ENCODE data around the gene TTC9B. TPM values are rescaled to one million over a fixed set of nuclear protein-coding genes. Genes with fewer than 3 reads are reported as not detected.

The TTC9B gene
- total and polyA plus RNA-seq, 7 donors: 0.06 TPM; not detected in 6

- peaks cover 0 to 48% of the 10 kb centered on the region in 2 donors for H3K36me3 ChIP-seq (ENCODE audit: insufficient read depth in 1 of 2, low read depth in 1 of 2)
- ATAC-seq (no peak), DNase-seq (no peak)
- H3K4me3 ChIP-seq: no peak overlapping the region
- no peaks in the 10 kb centered on the region for H3K4me1 ChIP-seq
- intact Hi-C loops (cut with DNase I): no loop called here
- H3K27ac ChIP-seq: no peak overlapping the region
- 94 to 96% (median 96%) methylated on average over 29 of the region's 29 CpGs for WGBS, 3 donors
- no peak for TF ChIP-seq CTCF (IDR thresholded peaks at IDR 0.05)
- H3K27me3 ChIP-seq (ENCODE audit: insufficient read depth in 3 of 3, low read length in 2 of 3): no peaks in the 10 kb centered on the region
- H3K9me3 ChIP-seq: no peaks in the 10 kb centered on the region
Observed at GRCh38 chr19:40198272-40198990, 19.8 kb downstream of the TTC9B start.

GRCh38 chr19:40193587-40193849, 24.7 kb downstream of the TTC9B start:
- WGBS, 3 donors: 78 to 80% (median 80%) methylated on average over 3 of the region's 3 CpGs
- Histone ChIP-seq H3K27ac (no peak overlapping the region), H3K27me3 (ENCODE audit: insufficient read depth in 3 of 3, low read length in 2 of 3) (no peaks in the 10 kb centered on the region), H3K36me3 (ENCODE audit: insufficient read depth in 1 of 2, low read depth in 1 of 2) (peaks cover 0 to 7% of the 10 kb centered on the region in 2 donors), H3K4me1 (peaks cover 21% of the 10 kb centered on the region), H3K4me3 (peak overlapping the region; percentile 11), H3K9me3 (no peaks in the 10 kb centered on the region)
- intact Hi-C loops (cut with DNase I): no loop called here
- TF ChIP-seq CTCF (IDR thresholded peaks at IDR 0.05): no peak
- ATAC-seq (no peak), DNase-seq (no peak)

GRCh38 chr19:40192758-40193586, 25.2 kb downstream of the TTC9B start:
- DNase-seq (no peak), ATAC-seq (no peak)
- Histone ChIP-seq H3K27me3 (ENCODE audit: insufficient read depth in 3 of 3, low read length in 2 of 3) (no peaks in the 10 kb centered on the region), H3K9me3 (no peaks in the 10 kb centered on the region), H3K27ac (no peak overlapping the region), H3K4me3 (peak overlapping the region; percentile 100), H3K36me3 (ENCODE audit: insufficient read depth in 1 of 2, low read depth in 1 of 2) (peaks cover 0 to 2% of the 10 kb centered on the region in 2 donors), H3K4me1 (peaks cover 21% of the 10 kb centered on the region)
- no peak for TF ChIP-seq CTCF (IDR thresholded peaks at IDR 0.05)
- WGBS, 3 donors: 71 to 76% (median 73%) methylated on average over 5 of the region's 5 CpGs
- intact Hi-C loops (cut with DNase I): no loop called here

- WGBS, 3 donors: 13 to 18% (median 15%) methylated on average over 46 to 62 of the region's 62 CpGs
- Histone ChIP-seq H3K4me1 (peaks cover 21% of the 10 kb centered on the region), H3K27ac (peak overlapping the region; percentile 97), H3K36me3 (ENCODE audit: insufficient read depth in 1 of 2, low read depth in 1 of 2) (no peaks in the 10 kb centered on the region), H3K4me3 (peak overlapping the region; percentile 100), H3K9me3 (no peaks in the 10 kb centered on the region), H3K27me3 (ENCODE audit: insufficient read depth in 3 of 3, low read length in 2 of 3) (no peaks in the 10 kb centered on the region)
- intact Hi-C loops (cut with DNase I): no loop called here
- DNase-seq (peak; percentile 35 to 68), ATAC-seq (peak in 3 of 4 donors; percentile 9 to 25 (median 15))
- no peak for TF ChIP-seq CTCF (IDR thresholded peaks at IDR 0.05)
Observed at GRCh38 chr19:40191836-40192646, 26.1 kb downstream of the TTC9B start.
